ENCODE data around the gene NPL. TPM values are rescaled to one million over a fixed set of nuclear protein-coding genes. Genes with fewer than 3 reads are reported as not detected.

NPL gene
- total RNA-seq, 1 donor from 2014 or later = 2.3 TPM

DNA sequence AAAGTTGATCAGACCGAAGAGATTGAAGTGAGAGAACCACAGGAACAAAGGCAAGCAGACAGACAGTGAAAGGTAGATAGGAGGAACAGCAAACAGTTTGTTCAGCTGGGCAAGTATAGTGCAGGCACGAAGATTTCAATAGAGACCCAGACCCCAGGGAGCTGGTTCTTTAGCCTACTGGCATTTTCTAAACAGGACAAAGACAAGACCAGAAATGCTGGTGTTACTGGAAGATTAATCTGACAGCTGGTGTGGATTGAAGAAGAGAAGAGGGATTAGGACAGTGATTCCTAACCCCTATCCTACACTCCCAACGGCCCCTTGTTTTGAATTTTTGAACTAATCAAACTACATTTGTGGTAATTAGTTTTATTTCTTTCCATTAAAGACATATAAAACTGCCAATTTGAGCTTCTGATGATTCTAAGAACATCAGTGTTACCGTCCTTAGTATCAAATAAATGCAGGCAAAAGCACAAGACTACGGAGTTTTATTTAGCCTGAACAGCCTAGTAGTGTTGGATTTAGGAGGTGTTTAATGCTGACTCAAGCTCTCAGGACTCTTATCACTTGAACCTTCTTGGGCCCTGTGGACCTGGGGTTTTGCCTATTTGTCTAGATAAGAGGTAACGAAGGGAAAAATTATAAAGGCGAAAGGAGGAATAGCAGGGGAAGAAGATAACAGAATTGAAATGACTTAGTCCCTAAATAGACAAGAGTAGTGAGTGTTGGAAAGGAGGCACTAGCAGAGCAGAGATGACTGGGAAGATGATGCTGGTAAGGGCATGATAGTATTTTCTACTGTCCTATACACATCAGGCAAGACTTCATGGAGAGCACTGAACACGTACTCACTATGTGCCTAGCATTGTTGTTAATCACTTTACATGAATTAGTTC is 2.0 kb downstream of the NPL start:
- no peak overlapping the region for H3K4me3 Mint-ChIP-seq (ENCODE audit: unreplicated experiment)
- no peak overlapping the region for H3K27ac Mint-ChIP-seq (ENCODE audit: unreplicated experiment)
- no peak for DNase-seq
- H3K4me1 Mint-ChIP-seq (ENCODE audit: low read depth, unreplicated experiment) = peaks cover 5% of the 10 kb centered on the region
- H3K9me3 Mint-ChIP-seq (ENCODE audit: unreplicated experiment) = no peaks in the 10 kb centered on the region
- TF ChIP-seq, protein P1, sequence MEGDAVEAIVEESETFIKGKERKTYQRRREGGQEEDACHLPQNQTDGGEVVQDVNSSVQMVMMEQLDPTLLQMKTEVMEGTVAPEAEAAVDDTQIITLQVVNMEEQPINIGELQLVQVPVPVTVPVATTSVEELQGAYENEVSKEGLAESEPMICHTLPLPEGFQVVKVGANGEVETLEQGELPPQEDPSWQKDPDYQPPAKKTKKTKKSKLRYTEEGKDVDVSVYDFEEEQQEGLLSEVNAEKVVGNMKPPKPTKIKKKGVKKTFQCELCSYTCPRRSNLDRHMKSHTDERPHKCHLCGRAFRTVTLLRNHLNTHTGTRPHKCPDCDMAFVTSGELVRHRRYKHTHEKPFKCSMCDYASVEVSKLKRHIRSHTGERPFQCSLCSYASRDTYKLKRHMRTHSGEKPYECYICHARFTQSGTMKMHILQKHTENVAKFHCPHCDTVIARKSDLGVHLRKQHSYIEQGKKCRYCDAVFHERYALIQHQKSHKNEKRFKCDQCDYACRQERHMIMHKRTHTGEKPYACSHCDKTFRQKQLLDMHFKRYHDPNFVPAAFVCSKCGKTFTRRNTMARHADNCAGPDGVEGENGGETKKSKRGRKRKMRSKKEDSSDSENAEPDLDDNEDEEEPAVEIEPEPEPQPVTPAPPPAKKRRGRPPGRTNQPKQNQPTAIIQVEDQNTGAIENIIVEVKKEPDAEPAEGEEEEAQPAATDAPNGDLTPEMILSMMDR (IDR thresholded peaks at IDR 0.05; ENCODE audit: partially characterized antibody, unreplicated experiment) = no peak
- H3K36me3 Mint-ChIP-seq (ENCODE audit: unreplicated experiment) = no peaks in the 10 kb centered on the region
- peaks cover 6% of the 10 kb centered on the region for H3K27me3 Mint-ChIP-seq (ENCODE audit: unreplicated experiment)

DNA sequence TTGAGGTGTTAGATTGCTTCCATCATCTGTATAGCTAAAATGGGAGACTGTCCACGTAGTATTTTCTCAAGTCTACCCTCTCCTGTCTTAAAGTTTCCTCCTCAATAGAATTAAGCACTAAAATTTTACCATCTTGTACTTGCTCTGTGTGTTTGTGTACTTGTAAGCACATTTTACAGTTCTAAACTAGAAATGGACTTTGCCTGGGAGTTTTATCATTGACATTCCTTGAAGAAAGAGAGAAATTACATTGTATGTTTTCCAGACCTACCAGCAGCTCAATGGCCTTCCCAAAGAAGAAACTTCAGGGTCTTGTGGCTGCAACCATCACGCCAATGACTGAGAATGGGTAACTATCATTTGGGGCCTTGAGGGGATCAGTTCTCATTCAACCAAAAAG is 4.5 kb downstream of the NPL start:
- Mint-ChIP-seq H3K36me3 (ENCODE audit: unreplicated experiment) (no peaks in the 10 kb centered on the region), H3K9me3 (ENCODE audit: unreplicated experiment) (no peaks in the 10 kb centered on the region), H3K27me3 (ENCODE audit: unreplicated experiment) (peaks cover 4% of the 10 kb centered on the region), H3K4me3 (ENCODE audit: unreplicated experiment) (no peak overlapping the region), H3K27ac (ENCODE audit: unreplicated experiment) (no peak overlapping the region), H3K4me1 (ENCODE audit: low read depth, unreplicated experiment) (no peaks in the 10 kb centered on the region)
- TF ChIP-seq, protein P1 (IDR thresholded peaks at IDR 0.05; ENCODE audit: partially characterized antibody, unreplicated experiment) = no peak
- DNase-seq = no peak

DNA sequence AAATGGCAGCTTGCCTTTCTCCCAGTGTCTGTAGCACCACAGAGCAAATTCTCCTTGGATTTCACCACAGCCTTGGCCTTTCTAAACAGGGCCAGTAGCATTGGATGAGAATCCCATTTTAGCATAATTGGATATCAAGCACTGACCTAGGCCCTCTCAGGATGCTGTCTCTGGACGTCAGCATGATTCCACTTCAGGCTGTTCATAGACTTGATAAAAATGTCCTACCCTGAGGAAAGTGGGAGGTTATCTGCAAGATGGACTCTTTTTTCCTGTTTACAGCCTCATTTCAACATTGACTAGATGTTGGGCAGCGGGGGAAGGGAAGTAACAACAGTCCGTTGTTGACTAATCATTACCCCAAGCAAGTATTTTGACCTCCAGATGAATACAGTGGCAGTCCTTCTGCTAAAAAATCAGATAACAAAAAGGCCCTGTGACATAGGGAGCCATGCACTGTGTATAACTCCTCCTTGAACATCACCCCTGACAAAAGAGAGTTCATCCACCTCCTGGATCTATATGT is 5.2 kb downstream of the NPL start:
- H3K4me1 Mint-ChIP-seq (ENCODE audit: low read depth, unreplicated experiment) = no peaks in the 10 kb centered on the region
- H3K36me3 Mint-ChIP-seq (ENCODE audit: unreplicated experiment) = no peaks in the 10 kb centered on the region
- no peaks in the 10 kb centered on the region for H3K9me3 Mint-ChIP-seq (ENCODE audit: unreplicated experiment)
- no peak for DNase-seq
- no peak overlapping the region for H3K27ac Mint-ChIP-seq (ENCODE audit: unreplicated experiment)
- H3K27me3 Mint-ChIP-seq (ENCODE audit: unreplicated experiment) = peaks cover 4% of the 10 kb centered on the region
- TF ChIP-seq, protein P1 (IDR thresholded peaks at IDR 0.05; ENCODE audit: partially characterized antibody, unreplicated experiment) = no peak
- H3K4me3 Mint-ChIP-seq (ENCODE audit: unreplicated experiment) = no peak overlapping the region

DNA sequence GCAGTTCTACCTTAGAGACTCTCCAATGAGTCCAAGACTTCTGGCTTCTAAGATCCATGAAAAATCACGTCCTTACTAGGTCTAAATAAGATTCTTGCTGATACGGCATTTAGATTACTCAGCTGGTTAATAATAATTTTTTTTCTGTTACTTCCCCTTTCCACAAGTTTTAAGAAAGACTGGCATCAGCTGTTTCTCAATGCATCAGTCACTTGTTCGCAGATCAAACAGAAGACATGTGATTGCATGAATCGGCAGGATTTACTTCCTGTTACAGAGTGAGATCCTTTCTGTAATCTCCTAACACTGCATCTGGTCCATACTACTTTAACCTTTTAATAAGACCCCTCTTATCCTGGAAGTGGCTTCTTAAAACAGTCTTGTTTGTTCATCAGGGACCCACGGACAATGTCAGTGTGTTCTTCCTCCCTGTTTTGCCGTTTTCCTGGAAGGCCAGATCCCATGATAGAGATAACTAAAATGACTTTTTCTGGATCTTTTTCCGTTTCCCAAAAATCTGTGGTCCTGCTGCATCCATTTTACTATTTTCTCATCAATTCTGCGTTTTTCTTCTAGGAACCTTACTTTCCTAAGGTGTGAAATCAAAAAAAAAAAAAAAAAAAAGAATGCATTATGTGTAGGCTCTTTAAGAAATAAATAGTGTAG is 6.1 kb downstream of the NPL start:
- TF ChIP-seq, protein P1 (IDR thresholded peaks at IDR 0.05; ENCODE audit: partially characterized antibody, unreplicated experiment) = no peak
- no peaks in the 10 kb centered on the region for H3K36me3 Mint-ChIP-seq (ENCODE audit: unreplicated experiment)
- H3K4me3 Mint-ChIP-seq (ENCODE audit: unreplicated experiment) = no peak overlapping the region
- H3K27ac Mint-ChIP-seq (ENCODE audit: unreplicated experiment) = no peak overlapping the region
- H3K4me1 Mint-ChIP-seq (ENCODE audit: low read depth, unreplicated experiment) = no peaks in the 10 kb centered on the region
- no peak for DNase-seq
- H3K27me3 Mint-ChIP-seq (ENCODE audit: unreplicated experiment) = no peaks in the 10 kb centered on the region
- no peaks in the 10 kb centered on the region for H3K9me3 Mint-ChIP-seq (ENCODE audit: unreplicated experiment)

Data from glutamatergic neuron (in vitro differentiated cells).